Measurements from ENCODE around the gene KLC3. TPM values are rescaled to one million over a fixed set of nuclear protein-coding genes. Genes with fewer than 3 reads are reported as not detected.

The KLC3 gene
- total RNA-seq (2022; extraction: Qiagen RNA extraction; ENCODE audit: low read depth) = 0.50 to 0.83 TPM (median 0.54 TPM) in 5 replicates

DNA sequence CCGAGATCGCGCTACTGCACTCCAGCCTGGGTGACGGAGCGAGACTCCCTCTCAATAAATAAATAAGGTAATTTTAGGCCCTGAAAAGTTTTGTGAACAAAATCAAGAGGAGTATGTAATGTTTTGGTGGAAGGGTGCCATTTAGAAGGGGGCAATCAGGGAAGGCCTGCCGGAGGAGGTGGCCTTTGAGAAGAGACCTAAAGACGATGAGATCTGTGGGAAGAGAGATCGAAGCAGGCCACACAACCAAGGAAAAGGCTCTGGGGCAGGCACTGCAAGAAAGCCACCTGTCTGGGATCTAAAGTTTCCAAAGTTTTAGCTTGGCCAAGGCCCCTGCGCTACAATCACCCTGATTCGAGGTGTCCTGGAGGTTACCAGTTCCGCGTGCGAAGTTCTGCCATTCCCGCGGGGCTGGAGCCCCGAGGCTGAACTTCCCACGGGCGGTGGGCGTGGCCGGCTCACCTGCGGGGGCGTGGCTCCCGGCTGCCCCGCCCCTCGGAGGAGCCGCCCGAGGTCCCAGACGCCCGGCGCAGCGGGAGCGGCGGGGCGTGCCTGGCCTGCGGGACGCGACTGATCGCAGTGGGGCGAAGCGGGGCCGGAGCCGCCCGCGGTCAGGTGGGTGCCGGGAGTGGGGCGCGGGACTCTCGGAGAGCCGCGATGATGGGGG lies at the start of gene KLC3:
Gene KLC3, plus strand, starts transcription at position 519 of the 667 bp plus-strand sequence. CDS start 4,792 bp downstream, outside the sequence.

DNA sequence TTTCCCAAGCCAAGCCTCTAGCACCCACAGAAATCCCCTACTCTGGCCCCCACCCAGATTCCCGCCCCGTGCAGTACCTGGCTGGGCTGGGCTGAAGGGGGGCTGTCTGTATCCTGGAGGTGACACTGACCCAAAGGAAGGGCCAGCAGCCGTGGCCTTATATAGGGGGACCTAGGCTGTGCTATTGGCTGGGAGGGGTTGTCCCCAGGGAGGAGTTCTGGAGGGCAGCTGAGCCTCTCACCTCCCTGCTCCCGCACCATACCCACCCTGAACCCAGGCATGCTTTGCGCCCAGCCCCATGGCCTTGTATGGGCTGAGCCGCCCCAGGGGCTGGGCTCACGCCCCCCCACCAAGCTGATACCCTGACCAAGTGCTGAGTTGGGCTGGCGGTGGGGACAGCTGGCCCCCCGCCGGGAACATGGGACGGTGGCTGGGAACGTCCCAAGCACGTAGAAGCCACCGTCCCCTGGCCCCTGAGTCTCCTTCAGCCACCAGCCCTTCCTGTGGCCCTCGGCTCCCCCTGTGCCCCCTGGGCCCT lies 17.7 kb upstream of the KLC3 start, which contains the start of gene CKM:
Gene CKM, minus strand, starts transcription at position 132 of the 538 bp plus-strand sequence. CDS start 3,162 bp downstream, outside the sequence.

DNA sequence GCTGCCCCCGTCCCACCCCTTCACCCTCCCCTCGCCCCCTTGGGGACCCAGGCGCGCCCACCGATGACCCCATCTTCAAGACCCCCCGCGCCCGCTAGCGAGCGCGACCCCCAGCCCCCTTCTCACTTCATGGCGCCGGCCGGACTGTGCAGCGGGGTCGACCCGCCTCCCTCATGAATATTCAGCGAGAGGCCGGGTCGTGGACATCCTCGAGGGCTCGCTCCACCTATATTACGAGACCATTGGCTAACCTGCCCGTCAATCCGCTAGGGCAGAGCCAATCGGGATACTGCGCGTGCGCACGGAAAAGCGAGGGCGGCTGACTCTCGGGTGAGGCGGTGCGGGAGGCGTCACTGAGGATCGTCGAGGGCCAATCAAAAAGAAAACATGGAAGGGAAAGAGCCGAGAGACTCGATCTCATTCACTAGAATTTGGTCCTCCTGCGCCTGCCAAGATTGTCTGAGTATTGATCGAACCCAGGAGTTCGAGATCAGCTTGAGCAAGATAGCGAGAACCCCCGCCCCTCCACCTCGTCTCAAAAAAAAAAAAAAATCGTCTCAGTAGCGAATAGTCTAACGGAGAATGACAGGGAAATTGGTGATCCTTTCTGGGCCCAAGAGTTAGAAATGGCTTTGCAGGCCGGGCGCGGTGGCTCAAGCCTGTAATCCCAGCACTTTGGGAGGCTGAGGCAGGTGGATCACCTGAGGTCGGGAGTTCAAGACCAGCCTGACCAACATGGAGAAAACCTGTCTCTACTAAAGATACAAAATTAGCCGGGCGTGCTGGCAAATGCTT lies 30.1 kb downstream of the KLC3 start, which contains the start of gene ERCC2:
Gene ERCC2, minus strand, starts transcription at position 164 of the 795 bp plus-strand sequence. Its CDS starts 33 bp downstream, at position 131.

Other genes with a start within 250 kb of the KLC3 start
- gene PPP1R37, start 247.6 kb upstream of the KLC3 start, total RNA-seq (2022; extraction: Qiagen RNA extraction; ENCODE audit: low read depth) = 19.5 to 31.8 TPM (median 29.7 TPM) in 5 replicates
- gene NKPD1, start 179.8 kb upstream of the KLC3 start, total RNA-seq (2022; extraction: Qiagen RNA extraction; ENCODE audit: low read depth) = 0.04 to 0.09 TPM (median 0.05 TPM) in 5 replicates
- 34.8 to 41.6 TPM (median 37.2 TPM) in 5 replicates for gene TRAPPC6A, start 162.5 kb upstream of the KLC3 start, total RNA-seq (2022; extraction: Qiagen RNA extraction; ENCODE audit: low read depth)
- 11.6 to 15.2 TPM (median 13.4 TPM) in 5 replicates for gene BLOC1S3, start 162.0 kb upstream of the KLC3 start, total RNA-seq (2022; extraction: Qiagen RNA extraction; ENCODE audit: low read depth)
- 0.80 to 1.3 TPM (median 0.99 TPM) in 5 replicates for gene EXOC3L2, start 95.3 kb upstream of the KLC3 start, total RNA-seq (2022; extraction: Qiagen RNA extraction; ENCODE audit: low read depth)
- gene MARK4, start 89.5 kb upstream of the KLC3 start, total RNA-seq (2022; extraction: Qiagen RNA extraction; ENCODE audit: low read depth) = 5.4 to 9.7 TPM (median 7.3 TPM) in 5 replicates
- 0.11 TPM in 1 of 5 replicates, not detected in the others for gene CKM, start 17.9 kb upstream of the KLC3 start, total RNA-seq (2022; extraction: Qiagen RNA extraction; ENCODE audit: low read depth)
- 10.2 to 14.6 TPM (median 13.4 TPM) in 5 replicates for gene ERCC2, start 29.8 kb downstream of the KLC3 start, total RNA-seq (2022; extraction: Qiagen RNA extraction; ENCODE audit: low read depth)
- gene PPP1R13L, start 64.3 kb downstream of the KLC3 start, total RNA-seq (2022; extraction: Qiagen RNA extraction; ENCODE audit: low read depth) = 30.2 to 35.2 TPM (median 31.0 TPM) in 5 replicates
- 40.7 to 56.0 TPM (median 48.7 TPM) in 5 replicates for gene POLR1G, start 65.9 kb downstream of the KLC3 start, total RNA-seq (2022; extraction: Qiagen RNA extraction; ENCODE audit: low read depth)
- gene ERCC1, start 83.2 kb downstream of the KLC3 start, total RNA-seq (2022; extraction: Qiagen RNA extraction; ENCODE audit: low read depth) = 147 to 163 TPM (median 151 TPM) in 5 replicates
- 15.1 to 22.9 TPM (median 18.9 TPM) in 5 replicates for gene FOSB, start 127.2 kb downstream of the KLC3 start, total RNA-seq (2022; extraction: Qiagen RNA extraction; ENCODE audit: low read depth)
- gene RTN2, start 156.3 kb downstream of the KLC3 start, total RNA-seq (2022; extraction: Qiagen RNA extraction; ENCODE audit: low read depth) = 9.4 to 11.8 TPM (median 10.4 TPM) in 5 replicates
- 6.3 to 7.3 TPM (median 6.6 TPM) in 5 replicates for gene PPM1N, start 157.7 kb downstream of the KLC3 start, total RNA-seq (2022; extraction: Qiagen RNA extraction; ENCODE audit: low read depth)
- gene VASP, start 166.7 kb downstream of the KLC3 start, total RNA-seq (2022; extraction: Qiagen RNA extraction; ENCODE audit: low read depth) = 105 to 127 TPM (median 123 TPM) in 5 replicates
- 12.6 to 17.5 TPM (median 17.0 TPM) in 5 replicates for gene OPA3, start 244.1 kb downstream of the KLC3 start, total RNA-seq (2022; extraction: Qiagen RNA extraction; ENCODE audit: low read depth)